Measurements from ENCODE around the gene ANO8. TPM values are rescaled to one million over a fixed set of nuclear protein-coding genes. Genes with fewer than 3 reads are reported as not detected.

The ANO8 gene
- total RNA-seq, 1 experiment from 2014 or later = 18.6 TPM

DNA sequence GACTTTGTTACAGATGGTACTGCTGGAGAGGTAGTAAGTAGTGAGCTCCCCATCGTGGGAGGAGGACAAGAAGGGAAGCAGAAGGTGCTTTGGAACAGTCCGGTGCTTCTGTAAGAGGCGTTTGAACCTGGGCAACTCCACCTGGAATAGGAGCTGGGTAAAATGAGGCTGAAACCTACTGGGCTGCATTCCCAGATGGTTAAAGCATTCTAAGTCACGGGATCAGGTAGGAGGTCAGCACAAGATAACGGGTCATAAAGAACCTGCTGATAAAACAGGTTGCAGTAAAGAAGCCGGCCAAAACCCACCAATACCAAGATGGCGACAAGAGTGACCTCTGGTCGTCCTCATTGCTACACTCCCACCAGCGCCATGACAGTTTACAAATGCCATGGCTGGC is 47.9 kb downstream of the ANO8 start:
- H3K36me3 ChIP-seq (ENCODE audit: insufficient read depth, low read length, poor library complexity, severe bottlenecking) = no peaks in the 10 kb centered on the region
- BruUV-seq (replicated peaks) = no TSS peak
- no peak for DNase-seq (ENCODE audit: low spot score)
- H3K4me3 ChIP-seq (ENCODE audit: low read depth, low read length, poor library complexity, severe bottlenecking) = no peak overlapping the region
- H3K9me3 ChIP-seq (ENCODE audit: low read depth, low read length, poor library complexity, severe bottlenecking) = no peaks in the 10 kb centered on the region
- H3K4me1 ChIP-seq (ENCODE audit: insufficient read depth, low read length, poor library complexity, severe bottlenecking) = peaks cover 4% of the 10 kb centered on the region
- no peak for TF ChIP-seq EZH2 (IDR thresholded peaks at IDR 0.05; ENCODE audit: borderline replicate concordance, low read depth, low read length, poor library complexity, severe bottlenecking)
- TF ChIP-seq, protein P1, sequence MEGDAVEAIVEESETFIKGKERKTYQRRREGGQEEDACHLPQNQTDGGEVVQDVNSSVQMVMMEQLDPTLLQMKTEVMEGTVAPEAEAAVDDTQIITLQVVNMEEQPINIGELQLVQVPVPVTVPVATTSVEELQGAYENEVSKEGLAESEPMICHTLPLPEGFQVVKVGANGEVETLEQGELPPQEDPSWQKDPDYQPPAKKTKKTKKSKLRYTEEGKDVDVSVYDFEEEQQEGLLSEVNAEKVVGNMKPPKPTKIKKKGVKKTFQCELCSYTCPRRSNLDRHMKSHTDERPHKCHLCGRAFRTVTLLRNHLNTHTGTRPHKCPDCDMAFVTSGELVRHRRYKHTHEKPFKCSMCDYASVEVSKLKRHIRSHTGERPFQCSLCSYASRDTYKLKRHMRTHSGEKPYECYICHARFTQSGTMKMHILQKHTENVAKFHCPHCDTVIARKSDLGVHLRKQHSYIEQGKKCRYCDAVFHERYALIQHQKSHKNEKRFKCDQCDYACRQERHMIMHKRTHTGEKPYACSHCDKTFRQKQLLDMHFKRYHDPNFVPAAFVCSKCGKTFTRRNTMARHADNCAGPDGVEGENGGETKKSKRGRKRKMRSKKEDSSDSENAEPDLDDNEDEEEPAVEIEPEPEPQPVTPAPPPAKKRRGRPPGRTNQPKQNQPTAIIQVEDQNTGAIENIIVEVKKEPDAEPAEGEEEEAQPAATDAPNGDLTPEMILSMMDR (conservative IDR thresholded peaks at IDR 0.05; ENCODE audit: low read depth, low read length) = no peak
- ChIA-PET CTCF (no interaction called here), POLR2A (ENCODE audit: low non-redundant PET) (no interaction called here)
- intact Hi-C loops (cut with micrococcal nuclease; ENCODE audit: unreplicated experiment) = loop anchor here (10.0 kb wide), 1 partner anchor 512 kb away; no protein-coding TSS in a partner anchor
- no peaks in the 10 kb centered on the region for H3K27me3 ChIP-seq (replicated peaks; ENCODE audit: insufficient read depth, low read depth, low read length, poor library complexity)
- no peak overlapping the region for H3K27ac ChIP-seq (ENCODE audit: low read depth, low read length, poor library complexity, severe bottlenecking)

GRCh38 chr19:17286263-17286662 is 48.4 kb downstream of the ANO8 start:
- intact Hi-C loops (cut with micrococcal nuclease; ENCODE audit: unreplicated experiment) = loop anchor here (10.0 kb wide), 1 partner anchor 511 kb away; no protein-coding TSS in a partner anchor
- BruUV-seq (replicated peaks) = no TSS peak
- no peak for DNase-seq (ENCODE audit: low spot score)
- H3K27me3 ChIP-seq (replicated peaks; ENCODE audit: insufficient read depth, low read depth, low read length, poor library complexity) = no peaks in the 10 kb centered on the region
- POLR2A ChIA-PET (ENCODE audit: low non-redundant PET) = no interaction called here
- no peak overlapping the region for H3K27ac ChIP-seq (ENCODE audit: low read depth, low read length, poor library complexity, severe bottlenecking)
- CTCF ChIA-PET = interaction anchor here (0.5 kb wide), 1 partner anchor 47 kb away, joined by 5 read pairs; no protein-coding TSS in a partner anchor
- H3K4me3 ChIP-seq (ENCODE audit: low read depth, low read length, poor library complexity, severe bottlenecking) = no peak overlapping the region
- H3K4me1 ChIP-seq (ENCODE audit: insufficient read depth, low read length, poor library complexity, severe bottlenecking) = peaks cover 4% of the 10 kb centered on the region
- H3K9me3 ChIP-seq (ENCODE audit: low read depth, low read length, poor library complexity, severe bottlenecking) = no peaks in the 10 kb centered on the region
- H3K36me3 ChIP-seq (ENCODE audit: insufficient read depth, low read length, poor library complexity, severe bottlenecking) = no peaks in the 10 kb centered on the region
- TF ChIP-seq, protein P1 (conservative IDR thresholded peaks at IDR 0.05; ENCODE audit: low read depth, low read length) = no peak
- TF ChIP-seq EZH2 (IDR thresholded peaks at IDR 0.05; ENCODE audit: borderline replicate concordance, low read depth, low read length, poor library complexity, severe bottlenecking) = no peak

- DNase-seq (ENCODE audit: low spot score) = no peak
- intact Hi-C loops (cut with micrococcal nuclease; ENCODE audit: unreplicated experiment) = loop anchor here (10.0 kb wide), 1 partner anchor 511 kb away; no protein-coding TSS in a partner anchor
- no TSS peak for BruUV-seq (replicated peaks)
- Histone ChIP-seq H3K36me3 (ENCODE audit: insufficient read depth, low read length, poor library complexity, severe bottlenecking) (no peaks in the 10 kb centered on the region), H3K4me3 (ENCODE audit: low read depth, low read length, poor library complexity, severe bottlenecking) (no peak overlapping the region), H3K27me3 (replicated peaks; ENCODE audit: insufficient read depth, low read depth, low read length, poor library complexity) (no peaks in the 10 kb centered on the region), H3K4me1 (ENCODE audit: insufficient read depth, low read length, poor library complexity, severe bottlenecking) (peaks cover 4% of the 10 kb centered on the region), H3K9me3 (ENCODE audit: low read depth, low read length, poor library complexity, severe bottlenecking) (no peaks in the 10 kb centered on the region), H3K27ac (ENCODE audit: low read depth, low read length, poor library complexity, severe bottlenecking) (no peak overlapping the region)
- TF ChIP-seq, protein P1 (conservative IDR thresholded peaks at IDR 0.05; ENCODE audit: low read depth, low read length) = no peak
- TF ChIP-seq EZH2 (IDR thresholded peaks at IDR 0.05; ENCODE audit: borderline replicate concordance, low read depth, low read length, poor library complexity, severe bottlenecking) = no peak
- ChIA-PET POLR2A (ENCODE audit: low non-redundant PET) (no interaction called here), CTCF (interaction anchor here (0.5 kb wide), 1 partner anchor 48 kb away, joined by 5 read pairs; no protein-coding TSS in a partner anchor)
Observed at GRCh38 chr19:17285415-17286135, 49.1 kb downstream of the ANO8 start.
